PC-3 (cell line): ENCODE measurements around the gene ANO4. TPM values are rescaled to one million over a fixed set of nuclear protein-coding genes. Genes with fewer than 3 reads are reported as not detected.

Experiments
- ATAC-seq: fragments of 200-7000 bp; cut with Tn5 transposase; 2 replicates; pipeline ENCODE4 v1.9.1; 2020; ENCODE audit warnings: mild to moderate bottlenecking, moderate library complexity
- BruUV-seq: library from RNA; stranded (reverse); fragments of 400-500 nt; replicated peaks from 2 replicates; lab custom pipeline; 2021; lab: Mats Ljungman, UMichigan
- CTCF ChIA-PET: fragments of 300-600 bp; sonication (Branson Sonifier 250); formaldehyde crosslinking; loops from one replicate; lab custom pipeline; 2022; ENCODE audit warnings: antibody characterized with exemption; lab: Charles Lee
- POLR2A ChIA-PET: fragments of 300-600 bp; sonication (Branson Sonifier 250); formaldehyde crosslinking; loops from one replicate; lab custom pipeline; 2022; ENCODE audit warnings: antibody characterized with exemption; ENCODE audit not compliant: unreplicated experiment; lab: Charles Lee
- DNase-seq: peaks from one replicate; pipeline ENCODE4 v3.0.0-alpha.2; 2015
- H2AFZ ChIP-seq: fragments of 300-600 bp; sonication (generic); 2 replicates; pipeline ENCODE4 v1.6.0; 2016; ENCODE audit warnings: antibody characterized with exemption, low read length
- H3F3A ChIP-seq: fragments of 300-600 bp; sonication (generic); one replicate; pipeline ENCODE4 v1.6.0; 2017; ENCODE audit warnings: antibody characterized with exemption, low read length, control low read depth, mild to moderate bottlenecking; ENCODE audit not compliant: unreplicated experiment
- H3K27ac ChIP-seq: fragments of 300-600 bp; sonication (generic); 2 replicates; pipeline ENCODE4 v1.5.1; 2016; ENCODE audit warnings: mild to moderate bottlenecking, low read length
- H3K27me3 ChIP-seq: fragments of 300-600 bp; sonication (generic); 2 replicates; pipeline ENCODE4 v1.6.1; 2016; ENCODE audit warnings: low read length, mixed read lengths
- H3K36me3 ChIP-seq: fragments of 300-600 bp; sonication (generic); 2 replicates; pipeline ENCODE4 v1.6.1; 2016; ENCODE audit warnings: low read depth, mixed run types, low read length, mixed read lengths
- H3K4me1 ChIP-seq: fragments of 300-600 bp; sonication (generic); 2 replicates; pipeline ENCODE4 v1.5.1; 2016; ENCODE audit warnings: low read length; ENCODE audit not compliant: insufficient read depth
- H3K4me2 ChIP-seq: fragments of 300-600 bp; sonication (generic); 2 replicates; pipeline ENCODE4 v1.6.0; 2016; ENCODE audit warnings: low read length
- H3K4me3 ChIP-seq: fragments of 300-600 bp; sonication (generic); 2 replicates; pipeline ENCODE4 v1.5.1; 2016; ENCODE audit warnings: mild to moderate bottlenecking, low read length, mixed read lengths
- H3K79me2 ChIP-seq: fragments of 300-600 bp; sonication (generic); 2 replicates; pipeline ENCODE4 v1.6.1; 2017; ENCODE audit warnings: low read length, mixed read lengths
- H3K9ac ChIP-seq: fragments of 300-600 bp; sonication (generic); 2 replicates; pipeline ENCODE4 v1.6.0; 2016; ENCODE audit warnings: mild to moderate bottlenecking, low read length
- H3K9me2 ChIP-seq: fragments of 300-600 bp; sonication (generic); replicated peaks from 2 replicates; pipeline ENCODE4 v1.6.1; 2016; ENCODE audit warnings: mixed run types, low read length, mixed read lengths
- H3K9me3 ChIP-seq: fragments of 300-600 bp; sonication (generic); 2 replicates; pipeline ENCODE4 v1.6.1; 2016; ENCODE audit warnings: low read length, mixed read lengths
- H4K20me1 ChIP-seq: fragments of 300-600 bp; sonication (generic); 2 replicates; pipeline ENCODE4 v1.6.1; 2016; ENCODE audit warnings: low read length, mixed read lengths
- EZH2 ChIP-seq: fragments of 300-600 bp; sonication (generic); IDR thresholded peaks from one replicate; pipeline ENCODE4 v1.6.1; 2017; ENCODE audit warnings: antibody characterized with exemption, mild to moderate bottlenecking, low read length; ENCODE audit not compliant: unreplicated experiment
- EZH2phosphoT487 ChIP-seq: fragments of 300-600 bp; sonication (generic); IDR thresholded peaks from 2 replicates; pipeline ENCODE4 v1.6.1; 2018; ENCODE audit warnings: mild to moderate bottlenecking, antibody characterized with exemption, low read length, borderline replicate concordance
- intact Hi-C: fragments of 100-400 bp; cut with micrococcal nuclease; formaldehyde crosslinking; loops from 2 replicates; pipeline ENCODE4 v1.9.0; 2023
- total RNA-seq: library from RNA; depleted of rRNA; stranded (reverse); fragments of >200 nt; gene quantifications from 2 replicates; pipeline ENCODE4 v1.2.3, GENCODE V29; 2014
- TF ChIP-seq, protein P1 (sequence below): fragments of 300-600 bp; sonication (generic); conservative IDR thresholded peaks from 2 replicates; pipeline ENCODE4 v1.5.1; 2017; ENCODE audit warnings: antibody characterized with exemption, low read depth, mild to moderate bottlenecking, low read length

Gene ANO4
- total RNA-seq, 1 experiment from 2014 or later, result not detected

DNA sequence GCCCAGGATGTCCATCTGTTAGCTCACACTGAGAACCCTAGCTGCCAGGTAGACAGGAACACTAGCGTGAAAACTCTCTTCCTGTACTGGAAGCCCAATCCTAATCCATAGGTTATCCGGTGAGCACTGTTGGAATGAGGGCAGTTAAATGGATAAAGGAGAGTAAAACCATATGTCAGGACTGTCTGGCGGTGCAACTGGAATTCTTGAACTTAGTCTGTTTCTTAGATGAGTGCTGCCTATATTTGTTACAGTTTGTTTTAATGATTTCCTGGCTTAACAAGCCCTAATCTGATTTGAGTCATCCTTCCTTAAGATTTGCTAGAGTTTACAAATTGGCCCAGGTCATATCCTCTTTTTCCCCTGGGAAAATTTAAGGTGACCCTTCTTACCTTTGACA is 104.7 kb downstream of the ANO4 start:
- Histone ChIP-seq H3K4me3 (no peak overlapping the region), H3K27ac (no peak overlapping the region)

GRCh38 chr12:100900808-100901207 is 106.2 kb downstream of the ANO4 start:
- TF ChIP-seq, protein P1, sequence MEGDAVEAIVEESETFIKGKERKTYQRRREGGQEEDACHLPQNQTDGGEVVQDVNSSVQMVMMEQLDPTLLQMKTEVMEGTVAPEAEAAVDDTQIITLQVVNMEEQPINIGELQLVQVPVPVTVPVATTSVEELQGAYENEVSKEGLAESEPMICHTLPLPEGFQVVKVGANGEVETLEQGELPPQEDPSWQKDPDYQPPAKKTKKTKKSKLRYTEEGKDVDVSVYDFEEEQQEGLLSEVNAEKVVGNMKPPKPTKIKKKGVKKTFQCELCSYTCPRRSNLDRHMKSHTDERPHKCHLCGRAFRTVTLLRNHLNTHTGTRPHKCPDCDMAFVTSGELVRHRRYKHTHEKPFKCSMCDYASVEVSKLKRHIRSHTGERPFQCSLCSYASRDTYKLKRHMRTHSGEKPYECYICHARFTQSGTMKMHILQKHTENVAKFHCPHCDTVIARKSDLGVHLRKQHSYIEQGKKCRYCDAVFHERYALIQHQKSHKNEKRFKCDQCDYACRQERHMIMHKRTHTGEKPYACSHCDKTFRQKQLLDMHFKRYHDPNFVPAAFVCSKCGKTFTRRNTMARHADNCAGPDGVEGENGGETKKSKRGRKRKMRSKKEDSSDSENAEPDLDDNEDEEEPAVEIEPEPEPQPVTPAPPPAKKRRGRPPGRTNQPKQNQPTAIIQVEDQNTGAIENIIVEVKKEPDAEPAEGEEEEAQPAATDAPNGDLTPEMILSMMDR, result no peak
- TF ChIP-seq EZH2phosphoT487 (no peak), EZH2 (no peak)
- Histone ChIP-seq H3K4me1 (no peaks in the 10 kb centered on the region), H3K27ac (no peak overlapping the region), H3K9me2 (no peaks in the 10 kb centered on the region), H3K27me3 (no peaks in the 10 kb centered on the region), H3F3A (no peaks in the 10 kb centered on the region), H3K9ac (no peak overlapping the region), H3K4me2 (no peak overlapping the region), H2AFZ (no peak overlapping the region), H3K4me3 (no peak overlapping the region), H3K79me2 (no peaks in the 10 kb centered on the region), H3K36me3 (no peaks in the 10 kb centered on the region), H4K20me1 (no peaks in the 10 kb centered on the region), H3K9me3 (peaks cover 4% of the 10 kb centered on the region; the same call in 1 of the 2 replicates)
- intact Hi-C loops, result no loop called here
- no TSS peak for BruUV-seq
- ATAC-seq, result no peak
- no peak for DNase-seq
- ChIA-PET CTCF (no interaction called here), POLR2A (no interaction called here)

More for the DNA sequence above, 104.7 kb downstream of the ANO4 start:
- BruUV-seq, result no TSS peak
- ChIA-PET CTCF (no interaction called here), POLR2A (no interaction called here)
- Histone ChIP-seq H3K9ac (no peak overlapping the region), H3K4me1 (no peaks in the 10 kb centered on the region), H3K27me3 (no peaks in the 10 kb centered on the region; the same call in 1 of the 2 replicates), H3K36me3 (no peaks in the 10 kb centered on the region), H3K4me2 (no peak overlapping the region), H2AFZ (no peak overlapping the region), H3F3A (no peaks in the 10 kb centered on the region), H3K79me2 (no peaks in the 10 kb centered on the region), H3K9me2 (no peaks in the 10 kb centered on the region), H4K20me1 (no peaks in the 10 kb centered on the region), H3K9me3 (peaks cover 4% of the 10 kb centered on the region; the same call in 1 of the 2 replicates)
- intact Hi-C loops, result no loop called here
- ATAC-seq (no peak), DNase-seq (no peak)
- TF ChIP-seq EZH2 (no peak), EZH2phosphoT487 (no peak)
- TF ChIP-seq, protein P1, result no peak

GRCh38 chr12:100901266-100901665 is 106.7 kb downstream of the ANO4 start:
- H3K9me3 ChIP-seq, result peaks cover 4% of the 10 kb centered on the region; the same call in 1 of the 2 replicates
- no peak overlapping the region for H3K4me2 ChIP-seq
- no peak overlapping the region for H2AFZ ChIP-seq
- no peaks in the 10 kb centered on the region for H3K79me2 ChIP-seq
- intact Hi-C loops, result no loop called here
- no peak for TF ChIP-seq EZH2phosphoT487
- TF ChIP-seq EZH2, result no peak
- TF ChIP-seq, protein P1, result no peak
- BruUV-seq, result no TSS peak
- H3K4me1 ChIP-seq, result no peaks in the 10 kb centered on the region
- no peak overlapping the region for H3K4me3 ChIP-seq
- H3K27me3 ChIP-seq, result no peaks in the 10 kb centered on the region
- CTCF ChIA-PET, result no interaction called here
- ATAC-seq (no peak), DNase-seq (no peak)
- no peak overlapping the region for H3K27ac ChIP-seq
- no peaks in the 10 kb centered on the region for H3F3A ChIP-seq
- no peak overlapping the region for H3K9ac ChIP-seq
- no peaks in the 10 kb centered on the region for H3K36me3 ChIP-seq
- H3K9me2 ChIP-seq, result no peaks in the 10 kb centered on the region
- no peaks in the 10 kb centered on the region for H4K20me1 ChIP-seq
- POLR2A ChIA-PET, result no interaction called here
